Endothelial cell of umbilical vein (primary cell): ENCODE measurements around the gene XDH.

Source experiments
- FOS ChIP-seq: IDR thresholded peaks from 2 replicates; pipeline ENCODE4 v1.6.1; 2011; ENCODE audit warnings: mild to moderate bottlenecking, low read length, moderate library complexity, borderline replicate concordance; ENCODE audit not compliant: insufficient read depth
- GATA2 ChIP-seq: IDR thresholded peaks from 2 replicates; pipeline ENCODE4 v1.7.0; 2011; ENCODE audit warnings: low read depth, mild to moderate bottlenecking, moderate library complexity, mixed read lengths, low read length; ENCODE audit not compliant: insufficient read length, insufficient read depth
- POLR2A ChIP-seq: IDR thresholded peaks from 2 replicates; pipeline ENCODE4 v1.6.1; 2012; ENCODE audit warnings: low read depth, mild to moderate bottlenecking, control low read depth, low read length
- POLR2AphosphoS5 ChIP-seq: IDR thresholded peaks from 2 replicates; pipeline ENCODE4 v1.6.1; 2012; ENCODE audit warnings: low read depth, mild to moderate bottlenecking, control low read depth, low read length, moderate library complexity; ENCODE audit not compliant: insufficient read depth
- TF ChIP-seq, protein P1 (sequence below), 2 donors: IDR thresholded peaks; 1 replicate in 1 of 2; 2 replicates in 1 of 2; pipeline ENCODE4 v1.5.1; 2011; ENCODE audit warnings: low read length in 2 of 2, mild to moderate bottlenecking in 2 of 2, moderate library complexity in 2 of 2, control low read depth in 1 of 2, inconsistent platforms in 1 of 2, low read depth in 1 of 2; ENCODE audit not compliant: insufficient read depth in 1 of 2; ENCODE audit errors: extremely low read depth in 1 of 2

DNA sequence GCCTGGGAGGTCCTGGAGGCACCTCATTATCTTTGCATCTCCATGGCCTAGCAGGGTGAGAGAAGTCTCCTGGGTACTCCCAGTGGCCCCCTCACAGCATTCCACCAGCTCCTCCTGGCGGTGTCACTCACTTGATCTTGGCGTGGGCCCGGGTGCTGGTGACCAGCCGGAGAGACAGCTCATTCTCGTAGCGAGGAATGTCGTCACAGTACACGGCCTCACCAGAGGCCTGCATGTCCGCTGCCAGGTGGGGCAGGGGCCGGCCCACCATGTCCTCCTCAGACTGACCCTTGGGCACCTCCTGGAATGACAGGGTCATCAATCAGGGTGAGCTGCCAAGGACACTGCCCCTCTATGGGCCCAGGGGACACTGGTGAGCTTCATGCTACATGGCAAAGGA lies 42.4 kb downstream of the XDH start:
- TF ChIP-seq, protein P1, sequence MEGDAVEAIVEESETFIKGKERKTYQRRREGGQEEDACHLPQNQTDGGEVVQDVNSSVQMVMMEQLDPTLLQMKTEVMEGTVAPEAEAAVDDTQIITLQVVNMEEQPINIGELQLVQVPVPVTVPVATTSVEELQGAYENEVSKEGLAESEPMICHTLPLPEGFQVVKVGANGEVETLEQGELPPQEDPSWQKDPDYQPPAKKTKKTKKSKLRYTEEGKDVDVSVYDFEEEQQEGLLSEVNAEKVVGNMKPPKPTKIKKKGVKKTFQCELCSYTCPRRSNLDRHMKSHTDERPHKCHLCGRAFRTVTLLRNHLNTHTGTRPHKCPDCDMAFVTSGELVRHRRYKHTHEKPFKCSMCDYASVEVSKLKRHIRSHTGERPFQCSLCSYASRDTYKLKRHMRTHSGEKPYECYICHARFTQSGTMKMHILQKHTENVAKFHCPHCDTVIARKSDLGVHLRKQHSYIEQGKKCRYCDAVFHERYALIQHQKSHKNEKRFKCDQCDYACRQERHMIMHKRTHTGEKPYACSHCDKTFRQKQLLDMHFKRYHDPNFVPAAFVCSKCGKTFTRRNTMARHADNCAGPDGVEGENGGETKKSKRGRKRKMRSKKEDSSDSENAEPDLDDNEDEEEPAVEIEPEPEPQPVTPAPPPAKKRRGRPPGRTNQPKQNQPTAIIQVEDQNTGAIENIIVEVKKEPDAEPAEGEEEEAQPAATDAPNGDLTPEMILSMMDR (IDR thresholded peaks at IDR 0.05; ENCODE audit: extremely low read depth in 1 of 2, insufficient read depth in 1 of 2, low read depth in 1 of 2, low read length in 2 of 2) = no peak
- no peak for TF ChIP-seq GATA2
- no peak for TF ChIP-seq FOS
- TF ChIP-seq POLR2A = no peak
- no peak for TF ChIP-seq POLR2AphosphoS5
